ENCODE results near the gene ATP2C2.
"Not testable (repeated sequence)": the region's sequence is repeated elsewhere in the genome, so short reads cannot be mapped to it uniquely, and the experiment has no call there.

ATP2C2 gene, protein sequence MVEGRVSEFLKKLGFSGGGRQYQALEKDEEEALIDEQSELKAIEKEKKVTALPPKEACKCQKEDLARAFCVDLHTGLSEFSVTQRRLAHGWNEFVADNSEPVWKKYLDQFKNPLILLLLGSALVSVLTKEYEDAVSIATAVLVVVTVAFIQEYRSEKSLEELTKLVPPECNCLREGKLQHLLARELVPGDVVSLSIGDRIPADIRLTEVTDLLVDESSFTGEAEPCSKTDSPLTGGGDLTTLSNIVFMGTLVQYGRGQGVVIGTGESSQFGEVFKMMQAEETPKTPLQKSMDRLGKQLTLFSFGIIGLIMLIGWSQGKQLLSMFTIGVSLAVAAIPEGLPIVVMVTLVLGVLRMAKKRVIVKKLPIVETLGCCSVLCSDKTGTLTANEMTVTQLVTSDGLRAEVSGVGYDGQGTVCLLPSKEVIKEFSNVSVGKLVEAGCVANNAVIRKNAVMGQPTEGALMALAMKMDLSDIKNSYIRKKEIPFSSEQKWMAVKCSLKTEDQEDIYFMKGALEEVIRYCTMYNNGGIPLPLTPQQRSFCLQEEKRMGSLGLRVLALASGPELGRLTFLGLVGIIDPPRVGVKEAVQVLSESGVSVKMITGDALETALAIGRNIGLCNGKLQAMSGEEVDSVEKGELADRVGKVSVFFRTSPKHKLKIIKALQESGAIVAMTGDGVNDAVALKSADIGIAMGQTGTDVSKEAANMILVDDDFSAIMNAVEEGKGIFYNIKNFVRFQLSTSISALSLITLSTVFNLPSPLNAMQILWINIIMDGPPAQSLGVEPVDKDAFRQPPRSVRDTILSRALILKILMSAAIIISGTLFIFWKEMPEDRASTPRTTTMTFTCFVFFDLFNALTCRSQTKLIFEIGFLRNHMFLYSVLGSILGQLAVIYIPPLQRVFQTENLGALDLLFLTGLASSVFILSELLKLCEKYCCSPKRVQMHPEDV

GRCh38 chr16:84368308-84368996 lies at the start of gene ATP2C2:
ATP2C2 (plus strand) TSS chr16:84368538; CDS start chr16:84368616, 78 bp downstream.
- DNase-seq (ENCODE audit: low read depth in 2 of 2), result no peak

DNA sequence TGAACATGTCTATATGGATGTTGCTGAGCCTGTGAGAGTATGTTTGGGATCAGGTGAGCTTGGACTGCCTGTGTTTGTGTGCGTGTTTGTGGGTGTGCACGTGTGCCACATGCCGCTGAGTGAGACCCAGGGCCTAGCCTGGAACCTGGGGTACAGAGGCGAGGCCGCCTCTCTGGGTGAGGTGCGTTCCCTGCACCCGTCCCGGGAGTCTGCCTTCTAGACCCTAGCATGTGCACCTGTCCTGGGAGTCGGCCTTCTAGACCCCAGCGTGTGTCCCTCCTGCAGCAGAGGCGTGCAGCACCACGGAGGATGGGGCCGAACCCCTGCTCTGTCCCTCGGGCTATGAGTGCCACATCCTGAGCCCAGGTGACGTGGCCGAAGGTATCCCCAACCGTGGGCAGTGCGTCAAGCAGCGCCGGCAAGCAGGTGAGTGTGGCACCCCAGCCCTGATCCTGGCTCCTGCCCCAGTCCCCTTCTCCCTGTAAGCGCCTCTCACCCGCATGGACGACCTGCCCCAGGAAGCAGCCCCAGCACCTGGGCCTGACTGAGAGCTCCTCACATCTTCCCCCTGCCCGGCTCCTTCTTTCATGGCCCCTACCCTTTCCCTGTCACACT lies 49.1 kb upstream of the ATP2C2 start:
- DNase-seq (ENCODE audit: low read depth in 2 of 2), result no peak

- no peak for DNase-seq (ENCODE audit: low read depth in 2 of 2)
Observed at GRCh38 chr16:84320511-84320910, 47.8 kb upstream of the ATP2C2 start.

- DNase-seq (ENCODE audit: low read depth in 2 of 2), result no peak
Observed at GRCh38 chr16:84321932-84322331, 46.4 kb upstream of the ATP2C2 start.

DNA sequence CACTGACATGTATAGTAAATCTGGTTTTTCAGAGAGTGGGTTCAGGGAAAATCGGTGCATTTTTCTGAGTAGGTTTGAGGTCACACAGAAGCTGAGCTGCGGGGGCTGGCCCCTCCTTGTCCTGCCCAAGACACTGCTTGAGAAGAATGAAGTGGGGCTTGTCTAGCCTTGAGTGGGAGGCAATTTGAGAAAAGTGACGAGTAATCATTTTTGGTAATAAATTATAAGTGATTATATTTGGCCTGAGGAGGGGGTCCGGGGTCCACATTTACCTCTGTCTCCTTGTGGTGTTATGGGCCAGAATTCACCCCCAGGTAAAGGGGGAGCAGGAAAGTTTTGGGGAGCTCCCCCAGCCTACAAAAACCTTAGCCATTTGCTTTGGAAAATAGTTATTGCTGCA lies 45.6 kb upstream of the ATP2C2 start:
- no peak for DNase-seq (ENCODE audit: low read depth in 2 of 2)

GRCh38 chr16:84323606-84324005 lies 44.7 kb upstream of the ATP2C2 start:
- DNase-seq (ENCODE audit: low read depth in 2 of 2), result no peak

GRCh38 chr16:84324434-84325262 lies 43.7 kb upstream of the ATP2C2 start:
- no peak for DNase-seq (ENCODE audit: low read depth in 2 of 2)

GRCh38 chr16:84326545-84326944 lies 41.8 kb upstream of the ATP2C2 start:
- no peak for DNase-seq (ENCODE audit: low read depth in 2 of 2)

DNA sequence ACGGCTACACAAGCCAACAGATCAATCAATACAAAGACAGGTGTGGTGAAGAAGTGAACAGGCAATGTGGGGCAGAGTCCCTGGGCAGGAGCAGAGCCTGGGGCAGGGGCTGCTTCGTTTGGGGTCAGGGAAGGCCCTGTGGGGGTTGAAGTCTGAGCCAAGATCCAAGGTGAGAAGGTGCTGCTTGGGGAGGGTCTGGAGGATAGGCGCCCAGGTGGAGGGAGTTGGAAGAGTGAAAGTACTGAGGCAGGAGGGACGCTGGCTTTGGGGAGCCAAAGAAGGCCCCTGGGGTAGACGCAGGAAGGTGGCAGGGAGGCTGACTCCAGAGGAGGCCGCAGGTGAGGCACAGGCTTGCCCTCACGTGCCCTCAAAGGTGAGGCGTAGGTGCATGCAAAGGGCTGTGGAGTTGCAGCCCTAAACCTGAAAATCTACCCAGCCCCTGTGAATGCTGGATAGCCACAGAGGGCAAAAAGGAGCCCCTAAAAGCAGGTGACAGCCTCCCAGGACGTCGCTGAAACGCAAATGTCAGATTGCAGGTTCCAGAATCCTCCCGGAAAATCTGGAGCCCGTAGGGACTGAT lies 40.3 kb upstream of the ATP2C2 start:
- DNase-seq (ENCODE audit: low read depth in 2 of 2), result no peak

DNA sequence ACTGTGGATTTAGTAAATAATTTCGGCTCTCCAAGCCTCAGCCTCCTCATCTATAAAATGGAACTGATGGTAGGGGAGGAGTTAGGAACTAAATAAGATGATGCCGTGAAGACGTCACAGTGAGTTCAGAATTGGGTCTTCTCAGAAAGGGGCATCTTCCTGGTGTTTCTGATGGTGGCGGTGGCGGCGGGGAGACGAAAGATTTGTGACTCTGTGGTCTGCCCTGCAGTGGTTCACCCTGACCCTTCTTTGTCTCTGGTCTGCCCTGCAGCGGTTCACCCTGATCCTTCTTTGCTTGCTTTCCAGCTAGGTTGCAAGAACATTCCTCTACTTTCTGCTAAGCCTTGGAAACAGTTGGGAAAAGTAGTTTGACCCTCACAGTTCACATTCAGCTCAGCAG lies 39.3 kb upstream of the ATP2C2 start:
- no peak for DNase-seq (ENCODE audit: low read depth in 2 of 2)

DNA sequence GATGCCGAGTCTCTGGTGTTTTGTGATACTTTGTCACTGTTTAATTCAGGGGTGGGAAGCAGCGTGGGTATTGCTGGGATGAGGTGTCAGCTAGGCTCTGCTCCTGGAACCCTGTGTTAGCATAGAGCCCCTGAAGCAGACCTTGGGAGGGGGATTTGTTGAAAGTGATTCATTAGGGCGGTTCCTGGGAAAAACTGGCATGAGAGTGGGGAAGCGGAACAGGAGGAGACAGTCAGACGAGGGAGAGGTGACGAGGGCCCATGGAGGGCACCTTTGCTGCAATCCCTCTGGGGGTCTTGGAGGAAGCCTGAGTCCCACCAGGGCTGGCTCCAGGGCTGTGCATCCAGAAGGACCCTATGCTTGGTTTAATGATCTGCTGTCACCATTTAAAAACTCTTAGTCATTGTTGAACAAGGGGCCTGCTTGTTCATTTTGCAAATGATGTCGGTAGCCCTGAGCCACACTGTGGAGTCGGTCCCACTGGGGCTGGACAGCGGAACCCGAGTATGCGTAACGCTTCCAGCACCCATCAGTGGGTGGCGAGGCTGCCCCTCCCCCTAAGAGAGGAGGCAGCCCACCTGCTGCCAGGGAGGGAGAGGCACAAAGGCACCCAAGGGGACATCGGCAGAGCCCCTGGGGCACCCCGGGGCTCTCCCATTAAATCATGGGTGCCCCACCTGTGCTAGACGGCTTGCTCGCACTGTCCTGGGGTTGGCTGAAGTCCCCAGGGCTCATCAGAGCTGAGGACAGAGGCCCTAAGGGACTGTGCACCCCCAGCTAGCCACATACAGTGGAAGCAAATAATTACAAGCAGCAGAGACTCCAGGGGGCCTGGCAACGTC lies 38.3 kb upstream of the ATP2C2 start:
- no peak for DNase-seq (ENCODE audit: low read depth in 2 of 2)

- DNase-seq (ENCODE audit: low read depth in 2 of 2), result no peak
Observed at GRCh38 chr16:84330685-84331050, 37.7 kb upstream of the ATP2C2 start.

DNA sequence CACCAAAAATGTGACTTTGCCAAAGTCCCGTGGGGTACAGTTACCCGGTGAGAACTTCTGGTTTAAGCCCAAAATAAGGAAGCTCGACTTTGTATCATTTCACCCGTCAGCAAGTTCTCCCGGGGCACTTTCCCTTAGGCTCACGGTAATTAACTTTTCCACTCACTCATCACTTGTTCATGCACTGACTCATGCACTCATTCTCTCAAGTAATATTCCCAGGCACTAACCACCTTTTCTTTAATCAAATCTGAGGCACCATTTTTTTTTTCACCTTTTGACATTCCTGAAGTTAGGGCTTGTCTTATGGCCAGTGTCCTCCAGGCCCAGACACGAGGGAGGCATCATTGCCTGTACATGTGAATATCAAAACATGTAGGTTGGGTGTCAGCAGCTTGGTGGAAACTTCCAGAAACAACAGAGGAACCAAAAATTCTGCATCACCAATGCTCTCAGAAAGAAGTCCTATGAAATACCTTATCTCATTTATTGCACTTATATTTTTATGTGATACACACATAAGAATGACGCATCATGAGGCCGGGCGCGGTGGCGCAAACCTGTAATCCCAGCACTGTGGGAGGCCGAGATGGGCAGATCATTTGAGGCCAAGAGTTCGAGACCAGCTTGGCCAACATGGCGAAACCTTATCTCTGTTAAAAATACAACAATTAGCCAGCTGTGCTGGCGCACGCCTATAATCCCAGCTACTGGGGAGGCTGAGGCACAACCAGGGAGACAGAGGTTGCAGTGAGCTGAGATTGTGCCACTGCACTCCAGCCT lies 36.1 kb upstream of the ATP2C2 start:
- DNase-seq (ENCODE audit: low read depth in 2 of 2), result no peak

GRCh38 chr16:84332975-84333684 lies 35.2 kb upstream of the ATP2C2 start:
- no peak for DNase-seq (ENCODE audit: low read depth in 2 of 2)

GRCh38 chr16:84334058-84334457 lies 34.3 kb upstream of the ATP2C2 start:
- DNase-seq (ENCODE audit: low read depth in 2 of 2), result no peak

GRCh38 chr16:84334482-84334881 lies 33.9 kb upstream of the ATP2C2 start:
- DNase-seq (ENCODE audit: low read depth in 2 of 2), result no peak

GRCh38 chr16:84337236-84337635 lies 31.1 kb upstream of the ATP2C2 start:
- DNase-seq (ENCODE audit: low read depth in 2 of 2), result not testable (repeated sequence)

DNA sequence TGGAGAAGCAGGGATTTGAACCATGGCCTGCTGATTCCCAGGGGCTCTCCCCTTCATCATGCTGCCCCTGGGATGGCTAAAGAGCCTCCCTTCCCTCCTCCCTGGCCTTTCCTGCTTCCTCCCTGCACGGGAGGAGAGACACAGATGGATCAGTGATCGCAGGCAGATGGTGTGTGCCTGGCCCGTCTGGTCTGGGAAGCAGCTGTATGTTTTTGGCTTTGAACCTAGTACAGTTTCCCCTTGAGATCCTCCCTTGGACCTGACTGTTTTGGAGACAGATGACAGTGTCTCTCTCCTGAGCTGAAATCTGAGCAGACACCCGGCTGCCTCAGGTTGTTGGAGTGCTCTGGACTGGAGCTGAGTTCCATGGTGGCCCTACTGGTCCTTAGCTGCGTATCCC lies 29.0 kb upstream of the ATP2C2 start:
- no peak for DNase-seq (ENCODE audit: low read depth in 2 of 2)

All from stimulated activated CD4-positive, alpha-beta T cell treated with anti-CD3 and anti-CD28 coated beads, Interleukin-4, amount 100 ng/mL, for 48 hours (primary cell).